Smooth muscle cell of the coronary artery (primary cell): Measurements from ENCODE around the gene MESD. TPM values are rescaled to one million over a fixed set of nuclear protein-coding genes. Genes with fewer than 3 reads are reported as not detected.

Experiments
- total RNA-seq: library from RNA; depleted of rRNA; stranded (reverse); fragments of >200 nt; gene quantifications from 2 replicates; pipeline ENCODE4 v1.2.3, GENCODE V29; 2014; ENCODE audit warnings: low replicate concordance

The MESD gene
- 13.2 and 21.6 TPM in 2 replicates for total RNA-seq

GRCh38 chr15:80989518-80990478 is at the start of gene MESD:
Gene MESD, minus strand, starts transcription at chr15:80989819. Its CDS starts 28 bp downstream, at chr15:80989791.

GRCh38 chr15:81000624-81001151 is 11.1 kb upstream of the MESD start, which contains the start of gene TLNRD1:
Gene TLNRD1, plus strand, starts transcription at chr15:81000923. Its CDS starts 1,349 bp downstream, at chr15:81002272.

Other genes starting within 250 kb of the MESD start
- gene CEMIP, start 210.4 kb downstream of the MESD start, total RNA-seq = 106 and 955 TPM in 2 replicates
- 1.6 and 5.3 TPM in 2 replicates for gene TLNRD1, start 11.1 kb upstream of the MESD start, total RNA-seq
- 0.15 TPM in 1 of 2 replicates, not detected in the other for gene CFAP161, start 144.5 kb upstream of the MESD start, total RNA-seq
- under 0.01 and 4.0 TPM in 2 replicates for gene IL16, start 207.1 kb upstream of the MESD start, total RNA-seq